NCI-H1417 (cell line): Measurements from ENCODE around the gene CTTN.

Experiments
- DNase-seq, 3 experiments: peaks; one replicate each; lab custom pipeline; 2025; lab: John Stamatoyannopoulos, UW

Gene CTTN

GRCh38 chr11:70397983-70398833, at the start of gene CTTN:
Gene CTTN, plus strand, starts transcription at chr11:70398529. Its CDS starts 8,769 bp downstream, at chr11:70407298.
- DNase-seq: peak; percentile 84 to 96 (median 96)

GRCh38 chr11:70348608-70349007, 49.7 kb upstream of the CTTN start:
- no peak for DNase-seq

- DNase-seq: no peak
Observed at GRCh38 chr11:70351646-70352045, 46.7 kb upstream of the CTTN start.

GRCh38 chr11:70352100-70352499, 46.2 kb upstream of the CTTN start:
- no peak for DNase-seq

GRCh38 chr11:70352601-70353000, 45.7 kb upstream of the CTTN start:
- DNase-seq: no peak

GRCh38 chr11:70353329-70353728, 45.0 kb upstream of the CTTN start:
- DNase-seq: no peak

- no peak for DNase-seq
Observed at GRCh38 chr11:70353900-70354568, 44.3 kb upstream of the CTTN start.

- DNase-seq: no peak
Observed at GRCh38 chr11:70354629-70355028, 43.7 kb upstream of the CTTN start.

GRCh38 chr11:70358753-70359152, 39.6 kb upstream of the CTTN start:
- no peak for DNase-seq

- DNase-seq: no peak
Observed at GRCh38 chr11:70359451-70360205, 38.7 kb upstream of the CTTN start.

GRCh38 chr11:70360211-70360610, 38.1 kb upstream of the CTTN start:
- peak in 2 of 3 experiments; percentile 11 to 55 for DNase-seq

GRCh38 chr11:70364178-70364577, 34.2 kb upstream of the CTTN start:
- no peak for DNase-seq

GRCh38 chr11:70364745-70365543, 33.4 kb upstream of the CTTN start:
- DNase-seq: no peak

- no peak for DNase-seq
Observed at GRCh38 chr11:70365544-70365927, 32.8 kb upstream of the CTTN start.

- no peak for DNase-seq
Observed at GRCh38 chr11:70367071-70367470, 31.3 kb upstream of the CTTN start.

GRCh38 chr11:70368961-70369360, 29.4 kb upstream of the CTTN start:
- no peak for DNase-seq

- DNase-seq: no peak
Observed at GRCh38 chr11:70371241-70371640, 27.1 kb upstream of the CTTN start.

- DNase-seq: no peak
Observed at GRCh38 chr11:70372076-70372475, 26.3 kb upstream of the CTTN start.

- DNase-seq: no peak
Observed at GRCh38 chr11:70376621-70377020, 21.7 kb upstream of the CTTN start.

- DNase-seq: no peak
Observed at GRCh38 chr11:70377645-70378044, 20.7 kb upstream of the CTTN start.

- DNase-seq: no peak
Observed at GRCh38 chr11:70378506-70379134, 19.7 kb upstream of the CTTN start.
